Mucosa of descending colon (tissue), 3 donors: ENCODE data around the gene JHY. TPM values are rescaled to one million over a fixed set of nuclear protein-coding genes. Genes with fewer than 3 reads are reported as not detected.

Experiments used
- ATAC-seq: fragments of 200-7000 bp; cut with Tn5 transposase; one replicate; pipeline ENCODE4 v1.9.1; 2020; ENCODE audit warnings: mild to moderate bottlenecking, moderate library complexity
- DNase-seq, 3 donors: peaks; one replicate each; pipeline ENCODE4 v3.0.0-alpha.2; 2020
- H3K36me3 ChIP-seq: fragments of 200-600 bp; one replicate; pipeline ENCODE4 v1.8.0; 2021; ENCODE audit warnings: low read depth, mild to moderate bottlenecking
- H3K4me1 ChIP-seq: fragments of 200-600 bp; one replicate; pipeline ENCODE4 v1.8.0; 2021; ENCODE audit warnings: low read depth, mild to moderate bottlenecking
- H3K4me3 ChIP-seq: fragments of 200-600 bp; one replicate; pipeline ENCODE4 v1.8.0; 2021; ENCODE audit warnings: mild to moderate bottlenecking
- H3K9me3 ChIP-seq: fragments of 200-600 bp; one replicate; pipeline ENCODE4 v1.8.0; 2021; ENCODE audit warnings: mild to moderate bottlenecking
- intact Hi-C, 2 donors: fragments of 100-400 bp; cut with DNase I in 1 of 2; cut with micrococcal nuclease in 1 of 2; formaldehyde crosslinking; loops; one replicate each; pipeline versions ENCODE4 v1.11.0 to v1.11.1; 2022; cut with DNase I, micrococcal nuclease
- total RNA-seq, 3 donors: library from RNA; stranded (reverse); fragmentation: NEBNext Ultra II Directional in 2 of 3; extraction: Animal tissue kit (Norgen Biotek cat#: 25700) in 2 of 3; gene quantifications; one replicate each; pipeline versions ENCODE4 v1.2.1 to v1.2.4, GENCODE V29; 2021 to 2023
- TF ChIP-seq, protein P1 (sequence below): fragments of 200-600 bp; IDR thresholded peaks from one replicate; pipeline ENCODE4 v1.8.0; 2022; ENCODE audit warnings: antibody characterized with exemption, mild to moderate bottlenecking
- donor health status: DM: no; HTN: no; CAD: no; lungs with moderate emphysema.
- donor health status: DM: no; HTN: no; CAD: no.
- donor health status: DM: no; HTN: yes; CAD: no.

Gene JHY
- total RNA-seq, 3 donors from 2014 or later = 1.5 to 5.4 (median 2.4) TPM

DNA sequence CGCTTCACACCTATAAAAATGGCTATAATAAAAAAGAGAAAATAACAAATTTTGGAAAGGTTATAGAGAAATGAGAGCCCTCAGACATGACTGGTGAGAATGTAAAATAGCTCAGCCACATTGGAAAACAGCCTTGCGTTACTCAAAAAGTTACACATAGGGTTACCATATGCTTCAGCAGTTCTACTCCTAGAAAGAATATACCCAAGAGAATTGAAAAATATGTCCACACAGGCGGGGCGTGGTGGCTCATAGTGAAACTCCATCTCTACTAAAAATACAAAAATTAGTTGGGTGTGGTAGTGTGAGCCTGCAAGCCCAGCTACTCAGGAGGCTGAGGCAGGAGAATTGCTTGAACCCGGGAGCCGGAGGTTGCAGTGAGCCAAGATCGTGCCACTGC is 7.6 kb upstream of the JHY start:
- Histone ChIP-seq H3K4me3 (no peak overlapping the region), H3K4me1 (no peaks in the 10 kb centered on the region), H3K9me3 (no peaks in the 10 kb centered on the region), H3K36me3 (no peaks in the 10 kb centered on the region)
- DNase-seq (no peak), ATAC-seq (no peak)
- intact Hi-C loops = no loop called here
- TF ChIP-seq, protein P1, sequence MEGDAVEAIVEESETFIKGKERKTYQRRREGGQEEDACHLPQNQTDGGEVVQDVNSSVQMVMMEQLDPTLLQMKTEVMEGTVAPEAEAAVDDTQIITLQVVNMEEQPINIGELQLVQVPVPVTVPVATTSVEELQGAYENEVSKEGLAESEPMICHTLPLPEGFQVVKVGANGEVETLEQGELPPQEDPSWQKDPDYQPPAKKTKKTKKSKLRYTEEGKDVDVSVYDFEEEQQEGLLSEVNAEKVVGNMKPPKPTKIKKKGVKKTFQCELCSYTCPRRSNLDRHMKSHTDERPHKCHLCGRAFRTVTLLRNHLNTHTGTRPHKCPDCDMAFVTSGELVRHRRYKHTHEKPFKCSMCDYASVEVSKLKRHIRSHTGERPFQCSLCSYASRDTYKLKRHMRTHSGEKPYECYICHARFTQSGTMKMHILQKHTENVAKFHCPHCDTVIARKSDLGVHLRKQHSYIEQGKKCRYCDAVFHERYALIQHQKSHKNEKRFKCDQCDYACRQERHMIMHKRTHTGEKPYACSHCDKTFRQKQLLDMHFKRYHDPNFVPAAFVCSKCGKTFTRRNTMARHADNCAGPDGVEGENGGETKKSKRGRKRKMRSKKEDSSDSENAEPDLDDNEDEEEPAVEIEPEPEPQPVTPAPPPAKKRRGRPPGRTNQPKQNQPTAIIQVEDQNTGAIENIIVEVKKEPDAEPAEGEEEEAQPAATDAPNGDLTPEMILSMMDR = no peak

DNA sequence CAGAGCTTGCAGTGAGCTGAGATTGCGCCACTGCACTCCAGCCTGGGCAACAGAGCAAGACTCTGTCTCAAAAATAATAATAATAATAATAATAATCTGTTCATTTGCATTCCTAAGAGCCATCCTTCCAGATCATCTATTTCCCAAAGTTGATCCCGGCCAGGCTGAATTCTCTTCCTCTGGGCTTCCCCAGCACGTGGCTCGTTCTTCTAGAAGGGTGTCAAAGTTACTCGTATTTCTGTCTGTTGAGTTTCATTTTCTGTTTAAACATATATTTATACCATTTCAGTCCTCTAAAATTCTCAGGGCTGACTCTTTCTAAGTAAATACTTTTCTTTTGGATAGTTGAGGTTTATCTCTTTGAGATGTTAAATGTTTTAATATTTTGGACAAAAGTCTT is 4.8 kb upstream of the JHY start:
- ATAC-seq (no peak), DNase-seq (no peak)
- intact Hi-C loops = no loop called here
- Histone ChIP-seq H3K9me3 (no peaks in the 10 kb centered on the region), H3K4me1 (peaks cover 4% of the 10 kb centered on the region), H3K36me3 (no peaks in the 10 kb centered on the region), H3K4me3 (no peak overlapping the region)
- TF ChIP-seq, protein P1 = no peak

DNA sequence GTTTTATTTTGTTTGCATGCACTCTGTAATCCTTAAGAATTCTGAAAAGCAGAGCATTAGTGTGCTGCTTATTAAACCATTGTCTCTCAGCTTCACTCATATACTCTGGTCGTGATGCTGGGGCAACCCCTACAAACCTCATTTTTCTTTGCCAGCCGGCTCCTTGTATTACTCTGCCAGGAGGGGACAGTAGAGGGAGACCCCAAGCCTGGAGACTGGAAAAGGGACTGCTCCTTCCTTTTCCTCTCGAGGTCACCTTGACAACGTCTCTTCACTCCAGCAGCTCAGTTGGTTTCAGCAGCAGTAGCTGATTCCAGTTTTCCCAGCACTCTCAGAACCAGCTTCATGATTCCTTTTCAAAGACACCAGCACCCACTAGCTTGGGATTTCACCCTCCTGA is 2.8 kb upstream of the JHY start:
- ATAC-seq (no peak), DNase-seq (no peak)
- Histone ChIP-seq H3K4me3 (no peak overlapping the region), H3K9me3 (no peaks in the 10 kb centered on the region), H3K36me3 (no peaks in the 10 kb centered on the region), H3K4me1 (peaks cover 9% of the 10 kb centered on the region)
- intact Hi-C loops = no loop called here
- TF ChIP-seq, protein P1 = no peak

DNA sequence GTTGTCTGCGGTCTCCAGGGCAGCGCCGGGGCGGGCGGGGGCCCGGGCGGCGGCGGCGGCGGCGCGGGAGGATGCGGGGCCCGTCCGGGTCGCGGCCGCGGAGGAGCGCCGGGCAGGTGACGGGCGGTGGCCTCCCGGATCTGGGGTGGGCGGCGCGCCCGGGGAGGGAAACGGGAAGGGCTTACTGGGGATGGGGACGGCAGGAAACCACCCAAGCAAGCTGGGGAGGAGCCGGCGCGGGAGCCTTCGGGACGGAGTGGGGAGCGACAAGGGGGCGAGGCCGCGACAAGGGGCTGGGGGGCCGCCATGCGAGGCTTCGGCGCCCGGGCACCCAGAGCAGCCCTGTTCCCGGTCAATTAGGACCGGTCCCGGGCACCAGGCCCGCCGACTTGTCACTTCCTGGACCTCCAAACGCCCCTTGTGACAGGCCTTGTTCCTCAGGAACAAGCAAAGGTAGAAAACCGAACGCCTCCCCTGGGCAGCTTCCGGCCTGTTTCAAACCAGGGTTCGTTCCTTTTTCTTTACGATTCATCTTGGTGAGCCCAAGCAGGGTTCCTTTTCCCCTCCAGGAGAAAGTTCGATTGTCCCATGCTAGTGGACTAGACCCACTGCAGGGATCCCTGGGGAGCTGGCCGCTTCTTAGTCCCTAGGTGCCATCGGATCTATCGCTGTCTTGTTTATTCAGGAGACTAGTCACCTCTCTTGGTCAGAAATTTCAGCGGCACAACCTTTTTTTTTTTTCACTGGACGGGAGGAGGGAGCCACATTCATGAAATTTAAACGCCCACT is 492 bp downstream of the JHY start:
- DNase-seq (peak; percentile 53 to 65 (median 58)), ATAC-seq (peak; percentile 88)
- Histone ChIP-seq H3K4me1 (peaks cover 9% of the 10 kb centered on the region), H3K9me3 (no peaks in the 10 kb centered on the region), H3K4me3 (peak overlapping the region; percentile 31), H3K36me3 (no peaks in the 10 kb centered on the region)
- TF ChIP-seq, protein P1 = no peak
- intact Hi-C loops = no loop called here

DNA sequence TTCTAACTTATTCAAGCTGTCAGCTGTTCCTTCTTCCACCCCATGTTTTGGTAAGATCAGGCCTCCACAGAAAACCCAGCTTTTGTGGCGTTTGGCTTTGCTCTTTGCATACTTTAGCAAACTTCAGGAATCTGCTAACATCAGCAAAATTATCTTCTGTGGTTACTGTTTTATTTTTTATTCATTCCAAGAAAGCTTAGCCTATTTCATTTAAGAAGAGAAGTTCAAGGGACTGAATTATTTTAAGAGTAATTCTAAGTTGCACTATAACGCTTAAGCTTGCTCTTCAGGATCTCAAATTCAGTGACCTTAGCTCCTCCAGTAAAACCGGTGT is 1.1 kb downstream of the JHY start:
- Histone ChIP-seq H3K4me1 (peaks cover 9% of the 10 kb centered on the region), H3K4me3 (no peak overlapping the region), H3K36me3 (no peaks in the 10 kb centered on the region), H3K9me3 (no peaks in the 10 kb centered on the region)
- TF ChIP-seq, protein P1 = no peak
- ATAC-seq (no peak), DNase-seq (no peak)
- intact Hi-C loops = no loop called here
